HFFc6 (cell line): ENCODE results near the gene RAB33A. TPM values are rescaled to one million over a fixed set of nuclear protein-coding genes. Genes with fewer than 3 reads are reported as not detected.

Experiments
- DNase-seq: peaks from one replicate; pipeline ENCODE4 v3.0.0-alpha.2; 2018
- H3K27ac Mint-ChIP-seq: 2 replicates; pipeline ENCODE4 v1.8.0; 2020; ENCODE audit warnings: mild to moderate bottlenecking, mixed read lengths
- H3K27me3 Mint-ChIP-seq: 2 replicates; pipeline ENCODE4 v1.8.0; 2021; ENCODE audit warnings: mild to moderate bottlenecking, moderate library complexity, mixed read lengths; ENCODE audit not compliant: insufficient read depth
- H3K36me3 Mint-ChIP-seq: 2 replicates; pipeline ENCODE4 v1.8.0; 2021; ENCODE audit warnings: low read depth, mixed read lengths
- H3K4me1 Mint-ChIP-seq: 2 replicates; pipeline ENCODE4 v1.8.0; 2020; ENCODE audit warnings: low read depth, mixed read lengths
- H3K4me3 Mint-ChIP-seq: 2 replicates; pipeline ENCODE4 v1.8.0; 2020; ENCODE audit warnings: mild to moderate bottlenecking, moderate library complexity, mixed read lengths
- H3K9me3 Mint-ChIP-seq: 2 replicates; pipeline ENCODE4 v1.8.0; 2020; ENCODE audit warnings: mild to moderate bottlenecking, mixed read lengths
- CTCF ChIP-seq: fragments of 200-600 bp; sonication (generic); IDR thresholded peaks from 2 replicates; pipeline ENCODE4 v1.5.0; 2021; ENCODE audit warnings: antibody characterized with exemption, mild to moderate bottlenecking
- total RNA-seq, 6 experiments: library from RNA; stranded (reverse); fragmentation: NEBNext Ultra II Directional; extraction: Animal tissue kit (Norgen Biotek cat#: 25700); gene quantifications; 2 replicates in 1 of 6; 3 replicates in 5 of 6; pipeline ENCODE4 v1.2.3, GENCODE V29; 2021

The RAB33A gene
- total RNA-seq, 6 experiments from 2014 or later, result 0.17 to 0.66 (median 0.44) TPM

- Mint-ChIP-seq H3K9me3 (no peaks in the 10 kb centered on the region), H3K4me1 (peaks cover 31% of the 10 kb centered on the region), H3K4me3 (peak overlapping the region; percentile 72; the same call in 1 of the 2 replicates), H3K36me3 (no peaks in the 10 kb centered on the region), H3K27me3 (no peaks in the 10 kb centered on the region), H3K27ac (peak overlapping the region; percentile 91)
- DNase-seq, result no peak
- no peak for TF ChIP-seq CTCF
Observed at GRCh38 chrX:130172127-130172845, 524 bp downstream of the RAB33A start.

GRCh38 chrX:130173190-130173895 lies 1.6 kb downstream of the RAB33A start:
- H3K36me3 Mint-ChIP-seq, result no peaks in the 10 kb centered on the region
- peak; percentile 76 for DNase-seq
- peak overlapping the region; percentile 65 for H3K4me3 Mint-ChIP-seq
- H3K4me1 Mint-ChIP-seq, result peaks cover 30% of the 10 kb centered on the region
- H3K27ac Mint-ChIP-seq, result peak overlapping the region; percentile 91
- no peak for TF ChIP-seq CTCF
- H3K9me3 Mint-ChIP-seq, result no peaks in the 10 kb centered on the region
- no peaks in the 10 kb centered on the region for H3K27me3 Mint-ChIP-seq

- peak; percentile 6; the same call in 1 of the 2 replicates for TF ChIP-seq CTCF
- Mint-ChIP-seq H3K27ac (peak overlapping the region; percentile 91), H3K9me3 (no peaks in the 10 kb centered on the region), H3K27me3 (no peaks in the 10 kb centered on the region), H3K4me1 (peaks cover 30% of the 10 kb centered on the region), H3K4me3 (peak overlapping the region; percentile 65), H3K36me3 (no peaks in the 10 kb centered on the region)
- peak; percentile 78 for DNase-seq
Observed at GRCh38 chrX:130174045-130174704, 2.4 kb downstream of the RAB33A start.

GRCh38 chrX:130174937-130175336 lies 3.2 kb downstream of the RAB33A start:
- TF ChIP-seq CTCF, result no peak
- no peak overlapping the region for H3K4me3 Mint-ChIP-seq
- no peaks in the 10 kb centered on the region for H3K27me3 Mint-ChIP-seq
- peaks cover 30% of the 10 kb centered on the region for H3K4me1 Mint-ChIP-seq
- no peak for DNase-seq
- no peaks in the 10 kb centered on the region for H3K9me3 Mint-ChIP-seq
- H3K36me3 Mint-ChIP-seq, result no peaks in the 10 kb centered on the region
- no peak overlapping the region for H3K27ac Mint-ChIP-seq

GRCh38 chrX:130176354-130176776 lies 4.6 kb downstream of the RAB33A start:
- no peaks in the 10 kb centered on the region for H3K27me3 Mint-ChIP-seq
- H3K4me3 Mint-ChIP-seq, result no peak overlapping the region
- TF ChIP-seq CTCF, result no peak
- H3K4me1 Mint-ChIP-seq, result peaks cover 30% of the 10 kb centered on the region
- no peaks in the 10 kb centered on the region for H3K9me3 Mint-ChIP-seq
- no peaks in the 10 kb centered on the region for H3K36me3 Mint-ChIP-seq
- no peak overlapping the region for H3K27ac Mint-ChIP-seq
- DNase-seq, result no peak
